ENCODE measurements around the gene NDUFA7.
A peak's percentile ranks its signal among the peaks of the same experiment; 100 is the strongest.
"Not testable (repeated sequence)": the region's sequence is repeated elsewhere in the genome, so short reads cannot be mapped to it uniquely, and the experiment has no call there.

The NDUFA7 gene

GRCh38 chr19:8321067-8321985 is at the start of gene NDUFA7, which contains the start of gene RPS28:
Gene NDUFA7, minus strand, starts transcription at chr19:8321375. Its CDS starts 17 bp downstream, at chr19:8321358.
Gene RPS28, plus strand, starts transcription at chr19:8321496. Its CDS starts 35 bp downstream, at chr19:8321531.
- peak; percentile 92 to 96 (median 94) for DNase-seq

- DNase-seq = no peak
Measured at GRCh38 chr19:8370176-8371010, 49.2 kb upstream of the NDUFA7 start.

GRCh38 chr19:8367327-8368001 is 46.3 kb upstream of the NDUFA7 start:
- DNase-seq = no peak

- DNase-seq = no peak
Measured at GRCh38 chr19:8366961-8367326, 45.8 kb upstream of the NDUFA7 start.

GRCh38 chr19:8366121-8366581 is 45.0 kb upstream of the NDUFA7 start:
- DNase-seq = no peak

- DNase-seq = peak in 1 of 4 experiments; percentile 10
Measured at GRCh38 chr19:8363803-8364771, 42.9 kb upstream of the NDUFA7 start, which contains the start of gene ANGPTL4. Gene ANGPTL4, plus strand, starts transcription at chr19:8364155. Its CDS starts 167 bp downstream, at chr19:8364322.

GRCh38 chr19:8361921-8362793 is 41.0 kb upstream of the NDUFA7 start:
- no peak for DNase-seq

- DNase-seq = no peak
Measured at GRCh38 chr19:8360196-8360595, 39.0 kb upstream of the NDUFA7 start.

GRCh38 chr19:8358948-8359347 is 37.8 kb upstream of the NDUFA7 start:
- DNase-seq = no peak

GRCh38 chr19:8357007-8357521 is 35.9 kb upstream of the NDUFA7 start:
- no peak for DNase-seq

GRCh38 chr19:8355631-8356402 is 34.6 kb upstream of the NDUFA7 start:
- no peak for DNase-seq

- DNase-seq = not testable (repeated sequence)
Measured at GRCh38 chr19:8352845-8353244, 31.7 kb upstream of the NDUFA7 start.

- no peak for DNase-seq
Measured at GRCh38 chr19:8352134-8352827, 31.1 kb upstream of the NDUFA7 start.

GRCh38 chr19:8349629-8350372 is 28.6 kb upstream of the NDUFA7 start:
- not testable (repeated sequence) for DNase-seq

- DNase-seq = no peak
Measured at GRCh38 chr19:8343483-8343844, 22.3 kb upstream of the NDUFA7 start.

GRCh38 chr19:8342684-8343482 is 21.7 kb upstream of the NDUFA7 start, which contains the start of gene KANK3:
Gene KANK3, minus strand, starts transcription at chr19:8343262. Its CDS starts 5,434 bp downstream, at chr19:8337828.
- peak; percentile 54 to 87 (median 82) for DNase-seq

GRCh38 chr19:8342316-8342683 is 21.1 kb upstream of the NDUFA7 start:
- DNase-seq = no peak

Data from activated naive CD4-positive, alpha-beta T cell (primary cell).